Measurements from ENCODE around the gene ARHGAP15.

The ARHGAP15 gene

GRCh38 chr2:143128681-143129580, at the start of gene ARHGAP15:
Gene ARHGAP15 (plus strand): TSS chr2:143129419.
- H3K9me2 ChIP-seq (replicated peaks; ENCODE audit: insufficient read depth, low read length): no peaks in the 10 kb centered on the region
- no peaks in the 10 kb centered on the region for H4K20me1 ChIP-seq (ENCODE audit: low read depth, low read length)
- H2AFZ ChIP-seq (ENCODE audit: low read depth, low read length, severe bottlenecking): peak within 1 kb of the TSS; percentile 94
- H3K9ac ChIP-seq (ENCODE audit: low read length): peak within 1 kb of the TSS; percentile 70
- H3K36me3 ChIP-seq (ENCODE audit: low read length): peaks cover 13% of the 10 kb centered on the region
- H3F3A ChIP-seq (ENCODE audit: insufficient read depth): no peaks in the 10 kb centered on the region
- no peaks in the 10 kb centered on the region for H3K27me3 ChIP-seq (ENCODE audit: low read length)
- peaks cover 48% of the 10 kb centered on the region for H3K79me2 ChIP-seq (ENCODE audit: insufficient read depth, low read length)
- peak within 1 kb of the TSS; percentile 86 for H3K4me3 ChIP-seq (ENCODE audit: insufficient read depth, low read length, poor library complexity, severe bottlenecking)
- no peaks in the 10 kb centered on the region for H3K9me3 ChIP-seq (ENCODE audit: insufficient read depth, low read length)
- H3K27ac ChIP-seq (ENCODE audit: low read depth, low read length): peak within 1 kb of the TSS; percentile 93
- no peak for TF ChIP-seq CTCF (IDR thresholded peaks at IDR 0.05; ENCODE audit: insufficient read depth, low read length, poor library complexity, severe bottlenecking)
- no peak for TF ChIP-seq EZH2phosphoT487 (conservative IDR thresholded peaks at IDR 0.05; ENCODE audit: low read length)
- H3K4me2 ChIP-seq (ENCODE audit: low read depth, low read length, poor library complexity, severe bottlenecking): peak within 1 kb of the TSS; percentile 93

- Histone ChIP-seq H3K9me3 (ENCODE audit: insufficient read depth, low read length) (no peaks in the 10 kb centered on the region), H3F3A (ENCODE audit: insufficient read depth) (no peaks in the 10 kb centered on the region), H3K4me2 (ENCODE audit: low read depth, low read length, poor library complexity, severe bottlenecking) (no peak overlapping the region), H4K20me1 (ENCODE audit: low read depth, low read length) (no peaks in the 10 kb centered on the region), H3K36me3 (ENCODE audit: low read length) (no peaks in the 10 kb centered on the region), H3K27ac (ENCODE audit: low read depth, low read length) (no peak overlapping the region), H3K27me3 (ENCODE audit: low read length) (no peaks in the 10 kb centered on the region), H3K79me2 (ENCODE audit: insufficient read depth, low read length) (no peaks in the 10 kb centered on the region), H3K9ac (ENCODE audit: low read length) (no peak overlapping the region), H2AFZ (ENCODE audit: low read depth, low read length, severe bottlenecking) (no peak overlapping the region), H3K4me3 (ENCODE audit: insufficient read depth, low read length, poor library complexity, severe bottlenecking) (no peak overlapping the region), H3K9me2 (replicated peaks; ENCODE audit: insufficient read depth, low read length) (no peaks in the 10 kb centered on the region)
- TF ChIP-seq CTCF (IDR thresholded peaks at IDR 0.05; ENCODE audit: insufficient read depth, low read length, poor library complexity, severe bottlenecking) (no peak), EZH2phosphoT487 (conservative IDR thresholded peaks at IDR 0.05; ENCODE audit: low read length) (no peak)
These were observed 47.6 kb upstream of the ARHGAP15 start for GRCh38 chr2:143081616-143082015.

GRCh38 chr2:143083636-143084035, 45.6 kb upstream of the ARHGAP15 start:
- H3K9ac ChIP-seq (ENCODE audit: low read length): no peak overlapping the region
- H4K20me1 ChIP-seq (ENCODE audit: low read depth, low read length): no peaks in the 10 kb centered on the region
- no peaks in the 10 kb centered on the region for H3K9me2 ChIP-seq (replicated peaks; ENCODE audit: insufficient read depth, low read length)
- no peaks in the 10 kb centered on the region for H3F3A ChIP-seq (ENCODE audit: insufficient read depth)
- H3K27ac ChIP-seq (ENCODE audit: low read depth, low read length): no peak overlapping the region
- H3K79me2 ChIP-seq (ENCODE audit: insufficient read depth, low read length): no peaks in the 10 kb centered on the region
- TF ChIP-seq EZH2phosphoT487 (conservative IDR thresholded peaks at IDR 0.05; ENCODE audit: low read length) (no peak), CTCF (IDR thresholded peaks at IDR 0.05; ENCODE audit: insufficient read depth, low read length, poor library complexity, severe bottlenecking) (no peak)
- H3K36me3 ChIP-seq (ENCODE audit: low read length): no peaks in the 10 kb centered on the region
- no peak overlapping the region for H3K4me2 ChIP-seq (ENCODE audit: low read depth, low read length, poor library complexity, severe bottlenecking)
- H3K9me3 ChIP-seq (ENCODE audit: insufficient read depth, low read length): no peaks in the 10 kb centered on the region
- H3K27me3 ChIP-seq (ENCODE audit: low read length): no peaks in the 10 kb centered on the region
- no peak overlapping the region for H3K4me3 ChIP-seq (ENCODE audit: insufficient read depth, low read length, poor library complexity, severe bottlenecking)
- no peak overlapping the region for H2AFZ ChIP-seq (ENCODE audit: low read depth, low read length, severe bottlenecking)

All from SU-DHL-6 (cell line).